IMR-90 (cell line): ENCODE results near the gene SYTL1. TPM values are rescaled to one million over a fixed set of nuclear protein-coding genes. Genes with fewer than 3 reads are reported as not detected.
A peak's percentile ranks its signal among the peaks of the same experiment; 100 is the strongest.

Experiments used
- ATAC-seq: fragments of 200-7000 bp; cut with Tn5 transposase; 2 replicates; pipeline ENCODE4 v1.9.1; 2020; ENCODE audit warnings: low read depth, mild to moderate bottlenecking, moderate library complexity
- BruUV-seq: library from RNA; stranded (reverse); fragments of 400-500 nt; replicated peaks from 2 replicates; lab custom pipeline; 2021; lab: Mats Ljungman, UMichigan
- CTCF ChIA-PET: fragments of 300-600 bp; formaldehyde crosslinking; extraction: SDS; loops from one replicate; lab custom pipeline; 2021; ENCODE audit warnings: antibody characterized with exemption; lab: Yijun Ruan, JAX
- POLR2A ChIA-PET: fragments of 300-600 bp; sonication (Branson Sonifier 250); formaldehyde crosslinking; loops from one replicate; lab custom pipeline; 2022; ENCODE audit warnings: antibody characterized with exemption; ENCODE audit not compliant: unreplicated experiment; lab: Charles Lee
- DNase-seq: peaks from one replicate; pipeline ENCODE4 v3.0.0; 2013
- H2AFZ ChIP-seq: replicated peaks from 2 replicates; pipeline ENCODE3; 2013; ENCODE audit warnings: low read length, mild to moderate bottlenecking; ENCODE audit not compliant: poor library complexity
- H2AK5ac ChIP-seq: 2 replicates; pipeline ENCODE4 v1.6.1; 2013; ENCODE audit warnings: low read depth, low read length, inconsistent platforms
- H2AK9ac ChIP-seq: replicated peaks from 2 replicates; pipeline ENCODE3; 2013; ENCODE audit warnings: mild to moderate bottlenecking, low read depth, low read length, moderate library complexity; ENCODE audit not compliant: poor library complexity
- H2BK120ac ChIP-seq: 2 replicates; pipeline ENCODE4 v1.6.1; 2013; ENCODE audit warnings: low read depth, low read length, inconsistent platforms
- H2BK15ac ChIP-seq: 3 replicates; pipeline ENCODE4 v1.6.1; 2013; ENCODE audit warnings: low read depth, low read length, inconsistent platforms
- H2BK20ac ChIP-seq: 2 replicates; pipeline ENCODE4 v1.6.1; 2013; ENCODE audit warnings: low read depth, mild to moderate bottlenecking, inconsistent platforms, low read length, moderate library complexity
- H2BK5ac ChIP-seq: 2 replicates; pipeline ENCODE4 v1.6.1; 2013; ENCODE audit warnings: mild to moderate bottlenecking, low read depth, low read length, inconsistent platforms; ENCODE audit not compliant: poor library complexity, severe bottlenecking
- H3K14ac ChIP-seq: replicated peaks from 2 replicates; pipeline ENCODE4 v1.6.1; 2013; ENCODE audit warnings: low read depth, low read length, inconsistent platforms
- H3K18ac ChIP-seq: 2 replicates; pipeline ENCODE4 v1.6.1; 2013; ENCODE audit warnings: low read depth, low read length, control low read depth
- H3K23ac ChIP-seq: 2 replicates; pipeline ENCODE4 v1.6.1; 2013; ENCODE audit warnings: low read depth, low read length, inconsistent platforms
- H3K27ac ChIP-seq: 2 replicates; pipeline ENCODE4 v1.5.1; 2013; ENCODE audit warnings: mild to moderate bottlenecking, control low read depth, low read length; ENCODE audit not compliant: insufficient read depth
- H3K27me3 ChIP-seq: 2 replicates; pipeline ENCODE4 v1.6.1; 2013; ENCODE audit warnings: low read length; ENCODE audit not compliant: control insufficient read depth, insufficient read depth
- H3K36me3 ChIP-seq: 2 replicates; pipeline ENCODE4 v1.6.1; 2013; ENCODE audit warnings: low read length, mixed read lengths; ENCODE audit not compliant: control insufficient read depth, insufficient read depth
- H3K4ac ChIP-seq: 2 replicates; pipeline ENCODE4 v1.6.1; 2013; ENCODE audit warnings: low read depth, low read length, inconsistent platforms
- H3K4me1 ChIP-seq: 2 replicates; pipeline ENCODE4 v1.6.1; 2013; ENCODE audit warnings: low read length, mixed read lengths; ENCODE audit not compliant: control insufficient read depth, insufficient read depth
- H3K4me2 ChIP-seq: 2 replicates; pipeline ENCODE4 v1.6.1; 2013; ENCODE audit warnings: low read depth, mild to moderate bottlenecking, control low read depth, low read length, moderate library complexity
- H3K4me3 ChIP-seq: 2 replicates; pipeline ENCODE4 v1.5.1; 2013; ENCODE audit warnings: low read depth, mild to moderate bottlenecking, control low read depth, low read length, moderate library complexity; ENCODE audit not compliant: insufficient read depth
- H3K56ac ChIP-seq: 2 replicates; pipeline ENCODE4 v1.6.1; 2013; ENCODE audit warnings: low read length, inconsistent platforms; ENCODE audit not compliant: insufficient read depth; ENCODE audit errors: extremely low read depth
- H3K79me1 ChIP-seq, 2 experiments: 2 replicates each; pipeline ENCODE4 v1.6.1; 2013; ENCODE audit warnings: low read length in 2 of 2, inconsistent platforms in 1 of 2, low read depth in 1 of 2
- H3K9ac ChIP-seq: 2 replicates; pipeline ENCODE4 v1.6.1; 2013; ENCODE audit warnings: low read depth, low read length, control low read depth
- H3K9me1 ChIP-seq: 2 replicates; pipeline ENCODE4 v1.6.1; 2013; ENCODE audit warnings: low read length, inconsistent platforms; ENCODE audit not compliant: insufficient read depth
- H3K9me3 ChIP-seq: 2 replicates; pipeline ENCODE4 v1.6.1; 2013; ENCODE audit warnings: low read length; ENCODE audit not compliant: control insufficient read depth, insufficient read depth
- H4K20me1 ChIP-seq: 2 replicates; pipeline ENCODE4 v1.6.1; 2013; ENCODE audit warnings: low read length, inconsistent platforms; ENCODE audit not compliant: insufficient read depth
- H4K5ac ChIP-seq: 2 replicates; pipeline ENCODE4 v1.6.1; 2013; ENCODE audit warnings: mild to moderate bottlenecking, low read depth, low read length, control low read depth
- H4K8ac ChIP-seq, 2 experiments: 2 replicates each; pipeline ENCODE4 v1.6.1; 2013; ENCODE audit warnings: low read depth in 2 of 2, low read length in 2 of 2, control low read depth in 1 of 2, inconsistent platforms in 1 of 2
- H4K91ac ChIP-seq: 2 replicates; pipeline ENCODE4 v1.6.1; 2013; ENCODE audit warnings: low read depth, low read length, inconsistent platforms; ENCODE audit not compliant: insufficient read depth
- CEBPB ChIP-seq: IDR thresholded peaks from 2 replicates; pipeline ENCODE4 v1.6.1; 2012; ENCODE audit warnings: low read depth, low read length, improper control_type of control experiment
- NFE2L2 ChIP-seq: fragments of 150-350 bp; IDR thresholded peaks from 2 replicates; pipeline ENCODE4 v1.6.1; 2016; ENCODE audit warnings: low read depth, mild to moderate bottlenecking, low read length
- POLR2A ChIP-seq: IDR thresholded peaks from 2 replicates; pipeline ENCODE4 v1.6.1; 2012; ENCODE audit warnings: mild to moderate bottlenecking, low read depth, low read length
- RCOR1 ChIP-seq: IDR thresholded peaks from 2 replicates; pipeline ENCODE4 v1.6.1; 2012; ENCODE audit warnings: mild to moderate bottlenecking, low read length, improper control_type of control experiment; ENCODE audit not compliant: insufficient replicate concordance
- RFX5 ChIP-seq: IDR thresholded peaks from 2 replicates; pipeline ENCODE4 v1.8.0; 2012; ENCODE audit warnings: low read depth, mild to moderate bottlenecking, low read length, moderate library complexity
- SMC3 ChIP-seq: fragments of 150-350 bp; IDR thresholded peaks from 2 replicates; pipeline ENCODE4 v1.6.1; 2016; ENCODE audit warnings: low read depth, mild to moderate bottlenecking, antibody characterized with exemption, low read length, moderate library complexity
- WGBS, 2 experiments: methylation state at CpG; one replicate each; pipeline versions ENCODE4 v1.1.5 to v1.1.7; 2013; ENCODE audit warnings: missing lambda C conversion rate in 2 of 2; ENCODE audit not compliant: insufficient read length in 1 of 2; ENCODE audit errors: extremely low coverage in 2 of 2; 5-methylcytosine and 5-hydroxymethylcytosine counted together
- dilution Hi-C: fragments of 300-500 bp; cut with HindIII; formaldehyde crosslinking; loops from one replicate; pipeline ENCODE4 v1.14.3; 2018; ENCODE audit warnings: low sequenced_read_pairs; ENCODE audit not compliant: unreplicated experiment
- in situ Hi-C: fragments of 300-500 bp; cut with MboI; formaldehyde crosslinking; loops from 3 replicates; pipeline ENCODE4 v1.14.3; 2019; ENCODE audit warnings: low sequenced_read_pairs, inconsistent platforms, mixed read lengths
- intact Hi-C: fragments of 100-400 bp; cut with micrococcal nuclease; formaldehyde crosslinking; loops from 2 replicates; pipeline ENCODE4 v1.10.0; 2022
- polyA plus RNA-seq, 3 experiments: library from polyadenylated mRNA; depleted of rRNA; stranded (reverse); fragments of >200 nt; gene quantifications; 2 replicates each; pipeline ENCODE4 v1.2.3, GENCODE V29; 2012; ENCODE audit warnings: low replicate concordance in 1 of 3
- total RNA-seq: library from RNA; depleted of rRNA; stranded (reverse); fragments of >200 nt; gene quantifications from 2 replicates; pipeline ENCODE4 v1.2.3, GENCODE V29; 2012

The SYTL1 gene
- total and polyA plus RNA-seq, 2 of the 4 experiments (the other 2 are of a cell fraction): 0.18 to 1.0 TPM

GRCh38 chr1:27318596-27318995 lies 23.2 kb upstream of the SYTL1 start:
- no CpG with 5 or more reads among the region's 1 CpG for WGBS, 2 experiments

More at GRCh38 chr1:27318596-27318995, 23.2 kb upstream of the SYTL1 start:
- Histone ChIP-seq H3K14ac (no peak overlapping the region), H3K4me1 (peaks cover 4% of the 10 kb centered on the region), H3K4ac (no peak overlapping the region), H4K20me1 (no peaks in the 10 kb centered on the region), H3K4me2 (no peak overlapping the region), H3K27ac (no peak overlapping the region), H3K4me3 (no peak overlapping the region), H2AK5ac (no peak overlapping the region), H3K23ac (no peak overlapping the region), H3K36me3 (no peaks in the 10 kb centered on the region), H4K5ac (no peak overlapping the region; the same call in 1 of the 2 replicates), H2BK15ac (no peak overlapping the region), H3K27me3 (no peaks in the 10 kb centered on the region), H4K8ac (peak overlapping the region in 1 of 2 experiments; percentile 60; a peak in 1 of 4 replicates), H2AFZ (peak overlapping the region; percentile 64), H3K56ac (no peak overlapping the region), H3K79me1 (peaks cover 4 to 15% of the 10 kb centered on the region in 2 experiments; a peak in 3 of 4 replicates), H2BK20ac (no peak overlapping the region), H2AK9ac (no peak overlapping the region), H4K91ac (no peak overlapping the region), H3K18ac (no peak overlapping the region), H3K9me1 (0 out of 2 replicates have a peak, but pooled peaks cover 3% of the 10 kb centered on the region), H2BK5ac (no peak overlapping the region), H2BK120ac (no peak overlapping the region), H3K9me3 (no peaks in the 10 kb centered on the region), H3K9ac (no peak overlapping the region)
- intact Hi-C loops (no loop called here), in situ Hi-C loops (no loop called here), dilution Hi-C loops (no loop called here)
- CTCF ChIA-PET: interaction anchor here (0.6 kb wide), 1 partner anchor 24 kb away, joined by 3 read pairs; no protein-coding TSS in a partner anchor
- no peak for TF ChIP-seq SMC3
- no peak for TF ChIP-seq POLR2A
- no peak for TF ChIP-seq NFE2L2
- TF ChIP-seq RCOR1: no peak
- TF ChIP-seq CEBPB: no peak
- TF ChIP-seq RFX5: no peak
- no TSS peak for BruUV-seq
- POLR2A ChIA-PET: interaction anchor here (0.6 kb wide), 1 partner anchor 965 kb away, joined by 5 read pairs; no protein-coding TSS in a partner anchor
- ATAC-seq (no peak), DNase-seq (peak; percentile 22)
